ENCODE measurements around the gene TARS2.

Gene TARS2

DNA sequence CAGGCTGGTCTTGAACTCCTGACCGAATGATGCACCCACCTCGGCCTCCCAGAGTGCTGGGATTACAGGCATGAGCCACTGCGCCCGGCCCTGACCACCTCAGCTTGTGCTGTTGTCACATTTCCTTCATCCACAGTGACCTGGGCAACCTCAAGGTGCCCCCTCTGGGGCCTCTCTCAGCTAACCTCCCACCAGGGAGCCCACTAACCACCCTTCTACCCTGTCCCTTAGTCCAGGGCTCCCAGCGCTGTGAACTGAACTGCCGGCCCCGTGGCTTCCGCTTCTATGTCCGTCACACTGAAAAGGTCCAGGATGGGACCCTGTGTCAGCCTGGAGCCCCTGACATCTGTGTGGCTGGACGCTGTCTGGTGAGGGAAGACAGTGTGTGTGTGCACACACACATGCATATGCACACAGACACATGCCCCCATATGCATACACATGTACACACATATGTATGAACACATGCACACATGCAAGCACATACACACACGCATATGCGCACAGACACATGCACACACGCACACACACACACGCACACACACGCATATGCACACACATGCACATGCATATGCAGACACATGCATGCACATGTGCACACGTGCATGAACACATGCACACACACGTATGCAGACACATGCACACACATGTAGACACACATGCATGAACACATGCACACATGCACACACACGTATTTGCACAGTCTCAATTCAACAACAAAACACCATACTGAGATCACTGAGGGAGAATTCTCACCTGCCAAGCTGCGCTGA lies 68.2 kb downstream of the TARS2 start:
- Histone ChIP-seq H3K9ac (no peak overlapping the region), H3K4me1 (ENCODE audit: low read depth, poor library complexity, severe bottlenecking) (peaks cover 9% of the 10 kb centered on the region), H3K4me2 (no peak overlapping the region), H3K27ac (no peak overlapping the region), H3K4me3 (IDR thresholded peaks at IDR 0.05; ENCODE audit: insufficient read depth, low read depth, low read length) (no peak overlapping the region), H4K20me1 (ENCODE audit: insufficient read depth) (no peaks in the 10 kb centered on the region), H3K27me3 (ENCODE audit: insufficient read depth, low read depth) (peaks cover 17% of the 10 kb centered on the region; the same call in 1 of the 2 replicates), H2AFZ (ENCODE audit: low read depth) (no peak overlapping the region), H3K36me3 (ENCODE audit: insufficient read depth) (no peaks in the 10 kb centered on the region), H3K79me2 (ENCODE audit: insufficient read depth, low read depth) (no peaks in the 10 kb centered on the region)
- no peak for TF ChIP-seq CTCF (conservative IDR thresholded peaks at IDR 0.05; ENCODE audit: low read depth, low read length)

- no peak for TF ChIP-seq CTCF (conservative IDR thresholded peaks at IDR 0.05; ENCODE audit: low read depth, low read length)
- no peaks in the 10 kb centered on the region for H3K36me3 ChIP-seq (ENCODE audit: insufficient read depth)
- no peak overlapping the region for H3K27ac ChIP-seq
- no peak overlapping the region for H2AFZ ChIP-seq (ENCODE audit: low read depth)
- 0 out of 2 replicates have a peak, but pooled peaks cover 1% of the 10 kb centered on the region for H3K79me2 ChIP-seq (ENCODE audit: insufficient read depth, low read depth)
- no peak overlapping the region for H3K9ac ChIP-seq
- H3K4me2 ChIP-seq: no peak overlapping the region
- H3K4me1 ChIP-seq (ENCODE audit: low read depth, poor library complexity, severe bottlenecking): peaks cover 14% of the 10 kb centered on the region
- peaks cover 9% of the 10 kb centered on the region; the same call in 1 of the 2 replicates for H3K27me3 ChIP-seq (ENCODE audit: insufficient read depth, low read depth)
- H4K20me1 ChIP-seq (ENCODE audit: insufficient read depth): no peaks in the 10 kb centered on the region
- no peak overlapping the region for H3K4me3 ChIP-seq (IDR thresholded peaks at IDR 0.05; ENCODE audit: insufficient read depth, low read depth, low read length)
These were observed 69.0 kb downstream of the TARS2 start for GRCh38 chr1:150555971-150556865.

- H3K27me3 ChIP-seq (ENCODE audit: insufficient read depth, low read depth): no peaks in the 10 kb centered on the region; the same call in 1 of the 2 replicates
- no peak overlapping the region for H3K27ac ChIP-seq
- no peak overlapping the region for H3K4me3 ChIP-seq (IDR thresholded peaks at IDR 0.05; ENCODE audit: insufficient read depth, low read depth, low read length)
- H3K4me2 ChIP-seq: no peak overlapping the region
- no peaks in the 10 kb centered on the region for H4K20me1 ChIP-seq (ENCODE audit: insufficient read depth)
- no peak overlapping the region for H3K9ac ChIP-seq
- H2AFZ ChIP-seq (ENCODE audit: low read depth): no peak overlapping the region
- 0 out of 2 replicates have a peak, but pooled peaks cover 7% of the 10 kb centered on the region for H3K79me2 ChIP-seq (ENCODE audit: insufficient read depth, low read depth)
- TF ChIP-seq CTCF (conservative IDR thresholded peaks at IDR 0.05; ENCODE audit: low read depth, low read length): no peak
- no peaks in the 10 kb centered on the region for H3K36me3 ChIP-seq (ENCODE audit: insufficient read depth)
- peaks cover 14% of the 10 kb centered on the region for H3K4me1 ChIP-seq (ENCODE audit: low read depth, poor library complexity, severe bottlenecking)
These were observed 69.9 kb downstream of the TARS2 start for GRCh38 chr1:150557065-150557600.

Measured in KMS-11 (cell line).